IPS DF 19.7 (cell line): ENCODE results near the gene MCM9.
"Not testable (repeated sequence)": the region's sequence is repeated elsewhere in the genome, so short reads cannot be mapped to it uniquely, and the experiment has no call there.

Source experiments
- DNase-seq: peaks from one replicate; pipeline ENCODE4 v3.0.0-alpha.2; 2013; ENCODE audit warnings: low read depth, low spot score

MCM9 gene

GRCh38 chr6:118770112-118770788 is 164.7 kb downstream of the MCM9 start:
- no peak for DNase-seq

GRCh38 chr6:118768904-118769325 is 166.0 kb downstream of the MCM9 start:
- DNase-seq = no peak

- no peak for DNase-seq
These were observed 166.5 kb downstream of the MCM9 start for GRCh38 chr6:118768441-118768840.

GRCh38 chr6:118765316-118765715 is 169.6 kb downstream of the MCM9 start:
- not testable (repeated sequence) for DNase-seq

GRCh38 chr6:118764766-118765165 is 170.2 kb downstream of the MCM9 start:
- DNase-seq = no peak
